BLaER1 treated with 17β-estradiol and CSF1 and Interleukin-3, amounts not matched to agents 10 nM and 100 nM (cell line): ENCODE results near the gene CCDC85A.

Experiments used
- H3K27ac ChIP-seq, 11 experiments: shearing (Covaris generic); formaldehyde crosslinking; 2 replicates each; pipeline ENCODE4 v1.8.1; 2022
- H3K27me3 ChIP-seq, 11 experiments: shearing (Covaris generic); formaldehyde crosslinking; 2 replicates each; pipeline ENCODE4 v1.8.1; 2022
- H3K36me3 ChIP-seq, 11 experiments: shearing (Covaris generic); formaldehyde crosslinking; 2 replicates each; pipeline ENCODE4 v1.8.1; 2022
- H3K4me1 ChIP-seq, 10 experiments: shearing (Covaris generic); formaldehyde crosslinking; 2 replicates each; pipeline ENCODE4 v1.8.1; 2022
- H3K4me2 ChIP-seq, 11 experiments: shearing (Covaris generic); formaldehyde crosslinking; 2 replicates each; pipeline ENCODE4 v1.8.1; 2022
- H3K4me3 ChIP-seq, 10 experiments: shearing (Covaris generic); formaldehyde crosslinking; 2 replicates each; pipeline ENCODE4 v1.8.1; 2022
- H3K9ac ChIP-seq, 11 experiments: shearing (Covaris generic); formaldehyde crosslinking; 2 replicates each; pipeline ENCODE4 v1.8.1; 2022
- H3K9me3 ChIP-seq, 11 experiments: shearing (Covaris generic); formaldehyde crosslinking; replicated peaks in 1 of 11; 2 replicates each; pipeline ENCODE4 v1.8.1; 2022
- H4K20me1 ChIP-seq, 11 experiments: shearing (Covaris generic); formaldehyde crosslinking; 2 replicates each; pipeline ENCODE4 v1.8.1; 2022
- Cebpa-rat ChIP-seq, 11 experiments: shearing (Covaris generic); IDR thresholded peaks; 2 replicates each; pipeline ENCODE4 v1.8.1; 2022

Gene CCDC85A

GRCh38 chr2:56169521-56169920, 14.3 kb upstream of the CCDC85A start:
- H3K4me1 ChIP-seq = peaks cover 0 to 9% (median 0%) of the 10 kb centered on the region in 10 experiments; a peak in 3 of 20 replicates
- no peak overlapping the region for H3K27ac ChIP-seq
- no peaks in the 10 kb centered on the region for H3K9me3 ChIP-seq
- H3K36me3 ChIP-seq = no peaks in the 10 kb centered on the region
- no peak overlapping the region for H3K9ac ChIP-seq
- H3K4me3 ChIP-seq = no peak overlapping the region
- no peaks in the 10 kb centered on the region for H3K27me3 ChIP-seq
- H4K20me1 ChIP-seq = no peaks in the 10 kb centered on the region
- no peak for TF ChIP-seq Cebpa-rat (IDR thresholded peaks at IDR 0.05)
- H3K4me2 ChIP-seq = no peak overlapping the region

- Histone ChIP-seq H3K27me3 (no peaks in the 10 kb centered on the region), H4K20me1 (no peaks in the 10 kb centered on the region), H3K9me3 (no peaks in the 10 kb centered on the region), H3K36me3 (no peaks in the 10 kb centered on the region), H3K4me3 (no peak overlapping the region), H3K4me2 (peak overlapping the region in 4 of 11 experiments; percentile 1 to 27 (median 20); a peak in 2 of 22 replicates), H3K9ac (no peak overlapping the region), H3K4me1 (peaks cover 0 to 9% (median 0%) of the 10 kb centered on the region in 10 experiments; a peak in 3 of 20 replicates), H3K27ac (no peak overlapping the region)
- TF ChIP-seq Cebpa-rat (IDR thresholded peaks at IDR 0.05) = peak in 3 of 11 experiments; percentile 22 to 41 (median 39); a peak in 1 of 22 replicates
Measured at GRCh38 chr2:56170504-56170903, 13.3 kb upstream of the CCDC85A start.

GRCh38 chr2:56170988-56171387, 12.8 kb upstream of the CCDC85A start:
- no peaks in the 10 kb centered on the region for H4K20me1 ChIP-seq
- peak overlapping the region in 2 of 11 experiments; percentile 16 to 27; a peak in 2 of 22 replicates for H3K4me2 ChIP-seq
- no peaks in the 10 kb centered on the region for H3K9me3 ChIP-seq
- peaks cover 0 to 9% (median 0%) of the 10 kb centered on the region in 10 experiments; a peak in 3 of 20 replicates for H3K4me1 ChIP-seq
- no peaks in the 10 kb centered on the region for H3K27me3 ChIP-seq
- H3K9ac ChIP-seq = no peak overlapping the region
- no peak for TF ChIP-seq Cebpa-rat (IDR thresholded peaks at IDR 0.05)
- H3K27ac ChIP-seq = no peak overlapping the region; a peak in 1 of 22 replicates
- H3K36me3 ChIP-seq = no peaks in the 10 kb centered on the region
- H3K4me3 ChIP-seq = no peak overlapping the region

- TF ChIP-seq Cebpa-rat (IDR thresholded peaks at IDR 0.05) = no peak
- Histone ChIP-seq H3K9me3 (no peaks in the 10 kb centered on the region), H3K9ac (no peak overlapping the region), H3K4me2 (no peak overlapping the region), H3K27ac (no peak overlapping the region), H4K20me1 (no peaks in the 10 kb centered on the region), H3K4me1 (peaks cover 0 to 16% (median under 1%) of the 10 kb centered on the region in 10 experiments; a peak in 7 of 20 replicates), H3K4me3 (no peak overlapping the region), H3K36me3 (no peaks in the 10 kb centered on the region), H3K27me3 (no peaks in the 10 kb centered on the region)
Measured at GRCh38 chr2:56175779-56176178, 8.0 kb upstream of the CCDC85A start.

GRCh38 chr2:56177420-56178220, 6.2 kb upstream of the CCDC85A start:
- TF ChIP-seq Cebpa-rat (IDR thresholded peaks at IDR 0.05) = no peak
- Histone ChIP-seq H3K9ac (no peak overlapping the region), H3K27ac (no peak overlapping the region), H3K4me3 (no peak overlapping the region), H3K4me2 (peak overlapping the region in 3 of 11 experiments; percentile 7 to 34 (median 28); a peak in 4 of 22 replicates), H3K36me3 (no peaks in the 10 kb centered on the region), H3K9me3 (no peaks in the 10 kb centered on the region), H3K27me3 (no peaks in the 10 kb centered on the region), H3K4me1 (peaks cover under 1 to 24% (median 2%) of the 10 kb centered on the region in 10 experiments; a peak in 14 of 20 replicates), H4K20me1 (no peaks in the 10 kb centered on the region)

- H3K9ac ChIP-seq = no peak overlapping the region
- TF ChIP-seq Cebpa-rat (IDR thresholded peaks at IDR 0.05) = no peak
- peaks cover 9 to 14% (median 12%) of the 10 kb centered on the region in 11 experiments for H3K27me3 ChIP-seq
- no peak overlapping the region for H3K4me2 ChIP-seq
- no peak overlapping the region for H3K4me3 ChIP-seq
- H3K27ac ChIP-seq = no peak overlapping the region
- H3K36me3 ChIP-seq = no peaks in the 10 kb centered on the region
- no peaks in the 10 kb centered on the region for H3K9me3 ChIP-seq
- peaks cover 0 to 9% (median 0%) of the 10 kb centered on the region in 11 experiments; a peak in 1 of 22 replicates for H4K20me1 ChIP-seq
- H3K4me1 ChIP-seq = peaks cover 8 to 33% (median 14%) of the 10 kb centered on the region in 10 experiments; a peak in 18 of 20 replicates
Measured at GRCh38 chr2:56179931-56180330, 3.9 kb upstream of the CCDC85A start.

- peaks cover 31 to 39% (median 37%) of the 10 kb centered on the region in 11 experiments for H3K27me3 ChIP-seq
- peak overlapping the region in 10 of 11 experiments; percentile 29 to 100 (median 98); a peak in 14 of 22 replicates for H3K4me2 ChIP-seq
Measured at GRCh38 chr2:56182420-56182819, 1.4 kb upstream of the CCDC85A start.

GRCh38 chr2:56184500-56185011, 766 bp downstream of the CCDC85A start:
- H3K4me2 ChIP-seq = peak overlapping the region; percentile 94 to 100 (median 99)
- peak overlapping the region; percentile 4 to 71 (median 62); a peak in 18 of 22 replicates for H3K9ac ChIP-seq
- TF ChIP-seq Cebpa-rat (IDR thresholded peaks at IDR 0.05) = no peak
- H3K27me3 ChIP-seq = peaks cover 33 to 52% (median 44%) of the 10 kb centered on the region in 11 experiments
- H3K9me3 ChIP-seq = no peaks in the 10 kb centered on the region
- H3K4me1 ChIP-seq = peaks cover 13 to 31% (median 23%) of the 10 kb centered on the region in 10 experiments; a peak in 19 of 20 replicates
- H3K27ac ChIP-seq = no peak overlapping the region
- H3K4me3 ChIP-seq = peak overlapping the region; percentile 67 to 79 (median 74)
- H4K20me1 ChIP-seq = peaks cover 0 to 17% (median 0%) of the 10 kb centered on the region in 11 experiments; a peak in 5 of 22 replicates
- H3K36me3 ChIP-seq = no peaks in the 10 kb centered on the region

More at GRCh38 chr2:56182420-56182819, 1.4 kb upstream of the CCDC85A start:
- no peak for TF ChIP-seq Cebpa-rat (IDR thresholded peaks at IDR 0.05)
- H3K4me1 ChIP-seq = peaks cover 13 to 35% (median 24%) of the 10 kb centered on the region in 10 experiments; a peak in 19 of 20 replicates
- H3K36me3 ChIP-seq = no peaks in the 10 kb centered on the region
- H3K4me3 ChIP-seq = no peak overlapping the region
- peaks cover 0 to 17% (median 0%) of the 10 kb centered on the region in 11 experiments; a peak in 4 of 22 replicates for H4K20me1 ChIP-seq
- H3K9ac ChIP-seq = no peak overlapping the region
- no peak overlapping the region for H3K27ac ChIP-seq
- H3K9me3 ChIP-seq = no peaks in the 10 kb centered on the region

- H3K36me3 ChIP-seq = no peaks in the 10 kb centered on the region
- H3K4me2 ChIP-seq = peak overlapping the region; percentile 94 to 100 (median 99)
- no peaks in the 10 kb centered on the region for H3K9me3 ChIP-seq
- H4K20me1 ChIP-seq = peaks cover 0 to 17% (median 0%) of the 10 kb centered on the region in 11 experiments; a peak in 5 of 22 replicates
- no peak for TF ChIP-seq Cebpa-rat (IDR thresholded peaks at IDR 0.05)
- no peak overlapping the region for H3K27ac ChIP-seq
- peaks cover 33 to 52% (median 44%) of the 10 kb centered on the region in 11 experiments for H3K27me3 ChIP-seq
- H3K9ac ChIP-seq = peak overlapping the region in 3 of 11 experiments; percentile 30 to 70 (median 48); a peak in 4 of 22 replicates
- peaks cover 13 to 31% (median 23%) of the 10 kb centered on the region in 10 experiments; a peak in 19 of 20 replicates for H3K4me1 ChIP-seq
- H3K4me3 ChIP-seq = peak overlapping the region; percentile 67 to 79 (median 74)
Measured at GRCh38 chr2:56185101-56185581, 1.4 kb downstream of the CCDC85A start.
